GM23248 (cell line): ENCODE measurements around the gene RNF114. TPM values are rescaled to one million over a fixed set of nuclear protein-coding genes. Genes with fewer than 3 reads are reported as not detected.

ENCODE experiments used
- DNase-seq: peaks from one replicate; pipeline ENCODE4 v3.0.0-alpha.2; 2015
- H2AFZ ChIP-seq: fragments of 200-600 bp; sonication (generic); 2 replicates; pipeline ENCODE4 v1.6.1; 2016; ENCODE audit warnings: antibody characterized with exemption
- H3F3A ChIP-seq: fragments of 200-600 bp; sonication (generic); 2 replicates; pipeline ENCODE4 v1.6.1; 2016; ENCODE audit warnings: mild to moderate bottlenecking, antibody characterized with exemption, mixed run types; ENCODE audit not compliant: insufficient read depth
- H3K27ac ChIP-seq: fragments of 200-600 bp; sonication (generic); 2 replicates; pipeline ENCODE4 v1.5.1; 2016; ENCODE audit warnings: mild to moderate bottlenecking
- H3K27me3 ChIP-seq: fragments of 200-600 bp; sonication (generic); replicated peaks from 2 replicates; pipeline ENCODE4 v1.6.1; 2016; ENCODE audit warnings: mild to moderate bottlenecking; ENCODE audit not compliant: insufficient read depth
- H3K36me3 ChIP-seq: fragments of 200-600 bp; sonication (generic); 2 replicates; pipeline ENCODE4 v1.6.1; 2016; ENCODE audit warnings: low read depth, mild to moderate bottlenecking
- H3K4me1 ChIP-seq: fragments of 200-600 bp; sonication (generic); 2 replicates; pipeline ENCODE4 v1.6.1; 2016; ENCODE audit warnings: mild to moderate bottlenecking; ENCODE audit not compliant: insufficient read depth
- H3K4me2 ChIP-seq: fragments of 200-600 bp; sonication (generic); one replicate; pipeline ENCODE4 v1.6.1; 2016; ENCODE audit warnings: mild to moderate bottlenecking; ENCODE audit not compliant: unreplicated experiment
- H3K4me3 ChIP-seq: fragments of 200-600 bp; sonication (generic); 2 replicates; pipeline ENCODE4 v1.5.1; 2016; ENCODE audit warnings: mild to moderate bottlenecking
- H3K79me2 ChIP-seq: fragments of 200-600 bp; sonication (generic); 2 replicates; pipeline ENCODE4 v1.6.1; 2016; ENCODE audit warnings: mild to moderate bottlenecking; ENCODE audit not compliant: insufficient read depth
- H3K9ac ChIP-seq: fragments of 200-600 bp; sonication (generic); 2 replicates; pipeline ENCODE4 v1.6.1; 2016; ENCODE audit warnings: mild to moderate bottlenecking
- H3K9me2 ChIP-seq: fragments of 200-600 bp; sonication (generic); 2 replicates; pipeline ENCODE4 v1.6.1; 2016; ENCODE audit warnings: mixed run types, mild to moderate bottlenecking, moderate library complexity; ENCODE audit not compliant: insufficient read depth
- H3K9me3 ChIP-seq: fragments of 200-600 bp; sonication (generic); one replicate; pipeline ENCODE4 v1.6.1; 2017; ENCODE audit warnings: low read depth
- H4K20me1 ChIP-seq: fragments of 200-600 bp; sonication (generic); 2 replicates; pipeline ENCODE4 v1.6.0; 2016; ENCODE audit not compliant: insufficient read depth
- EZH2 ChIP-seq: fragments of 200-600 bp; sonication (generic); IDR thresholded peaks from 2 replicates; pipeline ENCODE4 v1.6.1; 2018; ENCODE audit warnings: antibody characterized with exemption, mild to moderate bottlenecking; ENCODE audit not compliant: insufficient read depth, poor library complexity, severe bottlenecking
- EZH2phosphoT487 ChIP-seq: fragments of 200-600 bp; sonication (generic); IDR thresholded peaks from 2 replicates; pipeline ENCODE4 v1.6.1; 2018; ENCODE audit warnings: antibody characterized with exemption, moderate library complexity, mild to moderate bottlenecking, low read depth; ENCODE audit not compliant: insufficient read depth
- WGBS, 2 experiments: methylation state at CpG; one replicate each; pipeline ENCODE4 v1.1.6; 2015 to 2017; ENCODE audit warnings: low lambda C conversion rate in 2 of 2, low coverage in 1 of 2; ENCODE audit errors: missing lambda C conversion rate in 2 of 2; 5-methylcytosine and 5-hydroxymethylcytosine counted together
- in situ Hi-C: fragments of 300-500 bp; cut with MboI; formaldehyde crosslinking; loops from 2 replicates; pipeline ENCODE4 v1.15.0; 2020
- polyA plus RNA-seq: library from polyadenylated mRNA; unstranded; fragments of >200 nt; fragmentation: Nextera tagmentation; extraction: Ambion mirVana; gene quantifications from 2 replicates; pipeline ENCODE4 v1.2.1, GENCODE V29; 2016
- total RNA-seq: library from RNA; depleted of rRNA; stranded (reverse); fragments of >200 nt; shearing (Covaris generic); gene quantifications from 2 replicates; pipeline ENCODE4 v1.2.3, GENCODE V29; 2014

Gene RNF114
- total and polyA plus RNA-seq, 2 experiments from 2014 or later, result 72.7 to 96.0 TPM

DNA sequence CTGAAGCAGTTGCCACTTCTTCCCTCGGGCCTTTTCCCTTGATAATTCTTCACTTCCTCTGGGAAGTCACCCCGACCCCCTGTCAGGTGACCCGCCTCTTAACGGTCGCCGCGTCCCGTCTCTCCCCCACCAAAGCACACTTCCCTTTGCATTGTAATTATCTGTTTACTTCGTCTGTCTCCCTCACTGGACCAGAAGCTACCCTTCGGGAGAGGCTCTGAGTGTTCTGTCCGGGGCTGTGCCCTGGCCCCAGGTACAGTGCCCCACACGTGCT is 45.8 kb downstream of the RNF114 start:
- Histone ChIP-seq H3K9me3 (no peaks in the 10 kb centered on the region), H3K4me1 (peaks cover 29% of the 10 kb centered on the region), H3K36me3 (no peaks in the 10 kb centered on the region; the same call in 1 of the 2 replicates), H4K20me1 (no peaks in the 10 kb centered on the region), H3K9me2 (no peaks in the 10 kb centered on the region), H3K9ac (peak overlapping the region; percentile 37; the same call in 1 of the 2 replicates), H2AFZ (no peak overlapping the region), H3K27me3 (no peaks in the 10 kb centered on the region), H3K27ac (no peak overlapping the region), H3K4me2 (peak overlapping the region; percentile 49), H3K79me2 (peaks cover 42% of the 10 kb centered on the region), H3F3A (peaks cover 35% of the 10 kb centered on the region), H3K4me3 (peak overlapping the region; percentile 54; the same call in 1 of the 2 replicates)
- in situ Hi-C loops, result no loop called here
- DNase-seq, result no peak
- WGBS, 2 experiments, result 82 to 85% methylated on average over 12 of the region's 12 CpGs
- TF ChIP-seq EZH2 (no peak), EZH2phosphoT487 (no peak)

DNA sequence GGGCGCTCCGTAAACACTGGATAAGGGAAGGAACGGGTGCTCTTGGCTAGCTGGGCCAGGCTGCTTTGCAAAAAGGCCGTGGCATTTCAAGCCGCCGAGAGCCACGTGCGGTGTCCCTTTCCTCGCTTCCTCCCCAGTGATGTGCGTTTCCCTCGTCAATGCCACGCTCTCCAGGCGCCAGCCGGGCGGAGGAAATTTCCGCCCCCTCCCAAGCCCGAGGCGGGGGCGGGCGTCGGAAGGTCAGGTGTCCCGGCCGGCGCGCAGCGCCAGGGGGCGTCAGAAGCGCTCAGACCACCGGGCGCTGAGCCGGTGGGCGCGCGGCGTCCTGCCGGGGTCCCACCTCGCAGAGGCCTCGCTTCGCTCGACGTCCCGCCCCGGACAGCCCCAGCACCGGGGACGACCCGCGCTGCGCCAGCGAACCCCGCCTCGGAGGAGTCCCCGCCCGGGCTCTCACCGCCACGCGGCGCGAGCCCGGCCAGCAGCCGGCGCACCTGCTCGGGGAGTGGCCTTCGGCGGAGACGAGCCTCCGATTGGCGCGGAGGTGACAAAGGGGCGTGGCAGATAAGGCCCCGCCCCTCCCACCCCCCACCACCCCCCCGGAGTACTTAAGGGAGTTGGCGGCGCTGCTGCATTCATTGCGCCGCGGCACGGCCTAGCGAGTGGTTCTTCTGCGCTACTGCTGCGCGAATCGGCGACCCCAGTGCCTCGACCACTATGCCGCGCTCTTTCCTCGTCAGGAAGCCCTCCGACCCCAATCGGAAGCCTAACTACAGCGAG is 46.3 kb downstream of the RNF114 start, which contains the start of gene SNAI1:
Gene SNAI1, plus strand, starts transcription at position 635 of the 777 bp plus-strand sequence. Its CDS starts 80 bp downstream, at position 715.
- H3K4me2 ChIP-seq, result peak within 1 kb of the TSS; percentile 95
- no peak for TF ChIP-seq EZH2phosphoT487
- TF ChIP-seq EZH2, result no peak
- WGBS, 2 experiments, result 9 to 16% methylated on average over 44 to 74 of the region's 90 CpGs
- H3K9me3 ChIP-seq, result no peaks in the 10 kb centered on the region
- no peaks in the 10 kb centered on the region for H4K20me1 ChIP-seq
- H3K4me3 ChIP-seq, result peak within 1 kb of the TSS; percentile 88
- no peaks in the 10 kb centered on the region for H3K27me3 ChIP-seq
- in situ Hi-C loops, result no loop called here
- H3K9me2 ChIP-seq, result no peaks in the 10 kb centered on the region
- peaks cover 47% of the 10 kb centered on the region for H3K79me2 ChIP-seq
- H2AFZ ChIP-seq, result peak within 1 kb of the TSS; percentile 34; the same call in 1 of the 2 replicates
- peaks cover 41% of the 10 kb centered on the region for H3F3A ChIP-seq
- peaks cover 34% of the 10 kb centered on the region for H3K4me1 ChIP-seq
- peak within 1 kb of the TSS; percentile 96 for H3K9ac ChIP-seq
- peak within 1 kb of the TSS; percentile 89 for H3K27ac ChIP-seq
- H3K36me3 ChIP-seq, result no peaks in the 10 kb centered on the region; the same call in 1 of the 2 replicates
- DNase-seq, result peak; percentile 95

DNA sequence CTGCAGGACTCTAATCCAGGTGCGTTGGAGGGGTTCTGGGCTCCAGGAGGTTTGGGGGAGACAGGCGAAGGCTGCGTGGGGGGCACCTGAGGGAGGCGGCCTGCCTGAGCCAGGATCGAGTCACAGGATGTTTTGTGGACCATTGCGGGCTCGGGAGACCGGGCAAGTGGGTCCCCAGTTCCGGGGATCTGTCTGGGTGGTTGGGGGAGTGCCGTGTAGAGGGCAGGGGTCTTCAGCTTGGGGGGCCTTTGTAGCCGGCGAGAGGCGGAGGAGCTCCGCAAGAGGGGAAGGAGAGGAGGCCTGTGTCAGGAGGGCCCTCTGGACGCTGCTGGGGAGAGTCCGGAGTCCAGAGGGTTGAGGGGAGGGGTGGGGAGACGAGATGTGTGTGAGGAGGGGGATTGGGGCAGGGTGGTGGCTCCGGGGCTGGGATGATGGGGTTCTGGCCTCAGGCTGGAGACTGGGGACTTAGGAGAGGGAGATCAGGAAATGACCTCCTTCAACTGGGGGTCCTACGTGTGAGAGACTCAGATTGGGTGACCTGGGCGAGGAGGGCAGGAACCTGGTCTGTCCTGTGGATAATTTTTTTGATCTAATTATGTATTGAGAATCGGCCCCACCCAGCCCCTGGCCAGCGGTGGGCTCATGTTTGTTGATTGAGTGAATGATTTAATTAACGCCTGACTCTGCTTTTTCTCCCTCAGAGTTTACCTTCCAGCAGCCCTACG is 47.1 kb downstream of the RNF114 start:
- peak overlapping the region; percentile 89 for H3K27ac ChIP-seq
- H2AFZ ChIP-seq, result no peak overlapping the region
- H3K9ac ChIP-seq, result peak overlapping the region; percentile 96
- no peak for DNase-seq
- 1 to 2% methylated on average over 20 to 24 of the region's 24 CpGs for WGBS, 2 experiments
- H3K4me3 ChIP-seq, result peak overlapping the region; percentile 88
- peaks cover 42% of the 10 kb centered on the region for H3K4me1 ChIP-seq
- no peaks in the 10 kb centered on the region; the same call in 1 of the 2 replicates for H3K36me3 ChIP-seq
- no peaks in the 10 kb centered on the region for H3K9me3 ChIP-seq
- peak overlapping the region; percentile 95 for H3K4me2 ChIP-seq
- no peaks in the 10 kb centered on the region for H4K20me1 ChIP-seq
- in situ Hi-C loops, result no loop called here
- H3K27me3 ChIP-seq, result no peaks in the 10 kb centered on the region
- peaks cover 47% of the 10 kb centered on the region for H3K79me2 ChIP-seq
- H3K9me2 ChIP-seq, result no peaks in the 10 kb centered on the region
- TF ChIP-seq EZH2phosphoT487, result no peak
- TF ChIP-seq EZH2, result no peak
- H3F3A ChIP-seq, result peaks cover 48% of the 10 kb centered on the region

DNA sequence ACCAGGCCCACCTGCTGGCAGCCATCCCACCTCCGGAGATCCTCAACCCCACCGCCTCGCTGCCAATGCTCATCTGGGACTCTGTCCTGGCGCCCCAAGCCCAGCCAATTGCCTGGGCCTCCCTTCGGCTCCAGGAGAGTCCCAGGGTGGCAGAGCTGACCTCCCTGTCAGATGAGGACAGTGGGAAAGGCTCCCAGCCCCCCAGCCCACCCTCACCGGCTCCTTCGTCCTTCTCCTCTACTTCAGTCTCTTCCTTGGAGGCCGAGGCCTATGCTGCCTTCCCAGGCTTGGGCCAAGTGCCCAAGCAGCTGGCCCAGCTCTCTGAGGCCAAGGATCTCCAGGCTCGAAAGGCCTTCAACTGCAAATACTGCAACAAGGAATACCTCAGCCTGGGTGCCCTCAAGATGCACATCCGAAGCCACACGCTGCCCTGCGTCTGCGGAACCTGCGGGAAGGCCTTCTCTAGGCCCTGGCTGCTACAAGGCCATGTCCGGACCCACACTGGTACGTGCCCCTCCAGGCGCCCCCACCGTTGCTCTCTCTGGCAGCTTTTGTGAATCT is 47.7 kb downstream of the RNF114 start:
- Histone ChIP-seq H3F3A (peaks cover 55% of the 10 kb centered on the region), H3K4me2 (peak overlapping the region; percentile 95), H3K9me3 (no peaks in the 10 kb centered on the region), H3K79me2 (peaks cover 47% of the 10 kb centered on the region), H3K4me1 (peaks cover 48% of the 10 kb centered on the region), H2AFZ (no peak overlapping the region), H3K27me3 (no peaks in the 10 kb centered on the region), H3K27ac (peak overlapping the region; percentile 89), H3K4me3 (peak overlapping the region; percentile 88), H3K36me3 (no peaks in the 10 kb centered on the region; the same call in 1 of the 2 replicates), H4K20me1 (no peaks in the 10 kb centered on the region), H3K9me2 (no peaks in the 10 kb centered on the region), H3K9ac (peak overlapping the region; percentile 96)
- TF ChIP-seq EZH2phosphoT487 (no peak), EZH2 (no peak)
- 2 to 4% methylated on average over 16 to 18 of the region's 18 CpGs for WGBS, 2 experiments
- peak; percentile 67 for DNase-seq
- in situ Hi-C loops, result no loop called here
